ENCODE measurements around the gene SPTB. TPM values are rescaled to one million over a fixed set of nuclear protein-coding genes. Genes with fewer than 3 reads are reported as not detected.

Gene SPTB
- total and polyA plus RNA-seq, 8 donors = under 0.01 to 3.5 (median 0.55) TPM; not detected in 2

DNA sequence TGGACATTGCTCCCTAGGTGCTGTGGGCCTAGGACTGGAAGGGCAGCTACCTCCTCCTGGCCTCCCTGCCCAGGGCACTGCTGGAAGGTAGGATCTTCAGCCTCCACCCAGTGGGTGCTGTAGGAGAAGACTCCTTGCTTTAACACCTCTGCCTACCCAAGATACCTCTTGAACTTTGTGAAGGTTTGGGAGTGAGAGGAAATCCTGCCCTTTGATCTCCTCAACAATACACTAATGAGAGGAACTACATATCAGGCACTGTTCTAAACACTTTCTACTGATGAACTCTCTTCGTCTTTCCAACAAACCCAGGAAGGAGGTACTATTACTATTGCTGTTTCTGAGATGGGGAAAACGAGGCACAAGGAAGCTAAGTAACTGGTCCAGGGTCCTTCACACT lies 108.5 kb downstream of the SPTB start:
- 39 to 68% (median 67%) methylated on average over 2 of the region's 2 CpGs for WGBS, 5 donors
- H3K27ac ChIP-seq = no peak overlapping the region
- no peak for DNase-seq
- no peaks in the 10 kb centered on the region for H3K4me1 ChIP-seq
- no peaks in the 10 kb centered on the region for H3K27me3 ChIP-seq
- H3K9me3 ChIP-seq = no peaks in the 10 kb centered on the region
- intact Hi-C loops (cut with DNase I; ENCODE audit: low total_unique reads) = no loop called here
- no peak overlapping the region for H3K4me3 ChIP-seq
- no peak for TF ChIP-seq EP300 (IDR thresholded peaks at IDR 0.05)
- no peak for TF ChIP-seq POLR2A (IDR thresholded peaks at IDR 0.05)
- H3K36me3 ChIP-seq = no peaks in the 10 kb centered on the region

- 93 to 96% (median 94%) methylated on average over 16 to 18 of the region's 18 CpGs for WGBS, 5 donors
- TF ChIP-seq EP300 (IDR thresholded peaks at IDR 0.05) (no peak), CTCF (IDR thresholded peaks at IDR 0.05) (no peak), POLR2A (IDR thresholded peaks at IDR 0.05) (no peak), POLR2AphosphoS5 (IDR thresholded peaks at IDR 0.05) (no peak)
- intact Hi-C loops (cut with DNase I; ENCODE audit: low total_unique reads) = no loop called here
- Histone ChIP-seq H3K9me3 (no peaks in the 10 kb centered on the region), H3K4me1 (no peaks in the 10 kb centered on the region), H3K4me3 (no peak overlapping the region), H3K36me3 (no peaks in the 10 kb centered on the region), H3K27me3 (no peaks in the 10 kb centered on the region), H3K27ac (no peak overlapping the region)
- DNase-seq = no peak
Observed at GRCh38 chr14:64770751-64771150, 109.0 kb downstream of the SPTB start.

- TF ChIP-seq EP300 (IDR thresholded peaks at IDR 0.05) (no peak), CTCF (IDR thresholded peaks at IDR 0.05) (no peak), POLR2A (IDR thresholded peaks at IDR 0.05) (no peak), POLR2AphosphoS5 (IDR thresholded peaks at IDR 0.05) (no peak)
- H3K27ac ChIP-seq = no peak overlapping the region
- 87 to 93% (median 92%) methylated on average over 11 to 17 of the region's 17 CpGs for WGBS, 5 donors
- DNase-seq = no peak
- H3K4me1 ChIP-seq = peaks cover 0 to 8% (median 6%) of the 10 kb centered on the region in 4 donors
- no peaks in the 10 kb centered on the region for H3K9me3 ChIP-seq
- H3K36me3 ChIP-seq = no peaks in the 10 kb centered on the region
- intact Hi-C loops (cut with DNase I; ENCODE audit: low total_unique reads) = no loop called here
- H3K4me3 ChIP-seq = no peak overlapping the region
- no peaks in the 10 kb centered on the region for H3K27me3 ChIP-seq
Observed at GRCh38 chr14:64769096-64770020, 110.3 kb downstream of the SPTB start.

GRCh38 chr14:64768401-64769095 lies 111.2 kb downstream of the SPTB start:
- Histone ChIP-seq H3K9me3 (no peaks in the 10 kb centered on the region), H3K27ac (no peak overlapping the region), H3K36me3 (no peaks in the 10 kb centered on the region), H3K4me3 (no peak overlapping the region), H3K4me1 (peaks cover 0 to 16% (median 10%) of the 10 kb centered on the region in 4 donors), H3K27me3 (no peaks in the 10 kb centered on the region)
- DNase-seq = no peak
- no peak for TF ChIP-seq EP300 (IDR thresholded peaks at IDR 0.05)
- TF ChIP-seq POLR2A (IDR thresholded peaks at IDR 0.05) = no peak
- no peak for TF ChIP-seq CTCF (IDR thresholded peaks at IDR 0.05)
- no peak for TF ChIP-seq POLR2AphosphoS5 (IDR thresholded peaks at IDR 0.05)
- 68 to 84% (median 76%) methylated on average over 8 to 13 of the region's 13 CpGs for WGBS, 5 donors
- intact Hi-C loops (cut with DNase I; ENCODE audit: low total_unique reads) = no loop called here
